GM21723 (cell line): ENCODE measurements around the gene CNTRL.
"Not testable (repeated sequence)": the region's sequence is repeated elsewhere in the genome, so short reads cannot be mapped to it uniquely, and the experiment has no call there.

Experiments used
- ATAC-seq: cut with Tn5 transposase; IDR thresholded peaks from one replicate; pipeline ENCODE4 v1.9.1; 2021; ENCODE audit warnings: mild to moderate bottlenecking, moderate library complexity; ENCODE audit not compliant: unreplicated experiment

CNTRL gene

DNA sequence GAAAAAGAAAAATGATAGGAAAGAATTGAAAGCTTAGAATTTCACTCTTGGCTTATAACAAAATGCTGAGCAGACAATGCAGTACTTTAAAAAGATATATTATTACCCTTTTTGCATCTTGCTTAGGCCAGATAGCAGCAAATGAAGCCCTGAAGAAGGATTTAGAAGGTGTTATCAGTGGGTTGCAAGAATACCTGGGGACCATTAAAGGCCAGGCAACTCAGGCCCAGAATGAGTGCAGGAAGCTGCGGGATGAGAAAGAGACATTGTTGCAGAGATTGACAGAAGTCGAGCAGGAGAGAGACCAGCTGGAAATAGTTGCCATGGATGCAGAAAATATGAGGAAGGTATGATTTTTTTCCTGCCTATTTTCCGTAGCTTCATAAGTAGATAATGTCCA, 50.8 kb downstream of the CNTRL start:
- ATAC-seq, result no peak

GRCh38 chr9:121129384-121129783, 54.6 kb downstream of the CNTRL start:
- ATAC-seq, result not testable (repeated sequence)

- ATAC-seq, result no peak
Measured at GRCh38 chr9:121133104-121133816, 58.5 kb downstream of the CNTRL start.

GRCh38 chr9:121135642-121136041, 60.9 kb downstream of the CNTRL start:
- no peak for ATAC-seq

- no peak for ATAC-seq
Measured at GRCh38 chr9:121138561-121138960, 63.8 kb downstream of the CNTRL start.

- no peak for ATAC-seq
Measured at GRCh38 chr9:121138973-121139372, 64.2 kb downstream of the CNTRL start.

DNA sequence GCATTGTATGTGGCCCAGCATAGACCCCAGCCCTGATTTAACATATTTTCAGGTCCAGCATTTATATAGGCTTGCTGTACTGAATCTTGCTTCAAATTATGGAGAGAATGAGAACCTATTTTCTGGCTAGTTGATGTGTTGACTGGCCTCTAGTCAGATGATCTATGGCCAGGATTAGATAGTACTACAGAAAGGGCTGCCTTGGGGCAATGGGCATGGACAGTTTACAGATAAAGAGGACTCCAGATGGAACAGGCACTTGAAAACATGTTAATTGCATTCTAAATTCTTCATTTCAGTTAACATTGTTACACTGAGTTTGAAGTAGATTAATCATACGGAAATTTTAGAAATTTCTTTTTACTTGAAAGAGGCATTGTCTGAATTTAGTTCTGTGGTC, 65.4 kb downstream of the CNTRL start:
- no peak for ATAC-seq

GRCh38 chr9:121141306-121141705, 66.6 kb downstream of the CNTRL start:
- ATAC-seq, result no peak

- no peak for ATAC-seq
Measured at GRCh38 chr9:121141706-121142105, 67.0 kb downstream of the CNTRL start.

DNA sequence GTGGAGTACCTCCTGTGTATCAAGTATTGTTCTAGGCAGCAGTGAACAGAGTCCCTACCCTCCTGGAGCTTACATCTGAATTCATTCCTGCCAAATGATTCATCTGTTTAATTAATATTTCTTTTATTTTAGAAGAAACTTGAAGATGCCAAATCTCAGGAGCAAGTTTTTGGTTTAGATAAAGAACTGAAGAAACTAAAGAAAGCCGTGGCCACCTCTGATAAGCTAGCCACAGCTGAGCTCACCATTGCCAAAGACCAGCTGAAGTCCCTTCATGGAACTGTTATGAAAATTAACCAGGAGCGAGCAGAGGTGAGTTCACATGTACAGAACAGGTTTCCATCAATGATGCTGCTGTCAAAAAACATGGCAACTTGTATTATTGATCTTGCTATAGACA, 69.0 kb downstream of the CNTRL start:
- no peak for ATAC-seq

GRCh38 chr9:121144482-121144881, 69.7 kb downstream of the CNTRL start:
- ATAC-seq, result no peak

GRCh38 chr9:121150188-121150587, 75.4 kb downstream of the CNTRL start:
- ATAC-seq, result no peak

DNA sequence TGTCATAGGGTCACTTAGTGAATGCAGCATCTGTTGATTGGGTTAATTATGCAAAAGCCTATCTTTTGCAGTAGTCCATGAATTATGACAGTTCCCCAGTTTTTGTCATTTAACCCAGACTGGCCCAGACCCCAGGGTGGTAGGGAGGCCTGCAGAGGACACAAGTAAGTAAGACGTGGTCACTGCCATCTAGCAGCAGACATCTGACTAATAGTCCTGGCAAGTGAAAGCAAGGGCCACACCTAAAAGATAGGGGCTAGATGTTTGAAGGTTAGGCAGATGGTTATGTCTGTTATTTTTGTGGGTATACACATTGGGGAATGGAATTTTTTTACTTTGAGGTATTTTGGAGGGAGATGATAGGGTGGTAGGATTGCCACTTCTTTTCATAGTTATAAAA, 78.9 kb downstream of the CNTRL start:
- ATAC-seq, result no peak

DNA sequence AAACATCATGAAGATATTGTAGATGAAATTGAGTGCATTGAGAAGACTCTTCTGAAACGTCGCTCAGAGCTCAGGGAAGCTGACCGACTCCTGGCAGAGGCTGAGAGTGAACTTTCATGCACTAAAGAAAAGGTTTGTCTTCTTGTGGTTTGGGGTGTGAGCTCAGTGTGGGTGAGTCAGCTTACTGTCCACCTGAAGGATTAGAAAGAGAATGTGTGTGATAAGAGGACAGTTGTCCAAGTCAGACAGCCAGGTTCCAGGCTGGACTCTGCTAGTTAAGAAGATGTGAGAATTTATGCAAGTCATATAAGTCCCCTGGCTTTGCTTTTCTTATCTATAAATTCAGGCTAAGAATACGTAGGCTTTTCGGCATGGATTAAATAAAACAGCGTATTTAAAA, 80.0 kb downstream of the CNTRL start:
- ATAC-seq, result no peak

- ATAC-seq, result peak; percentile 85
Measured at GRCh38 chr9:121156263-121156731, 81.5 kb downstream of the CNTRL start.

DNA sequence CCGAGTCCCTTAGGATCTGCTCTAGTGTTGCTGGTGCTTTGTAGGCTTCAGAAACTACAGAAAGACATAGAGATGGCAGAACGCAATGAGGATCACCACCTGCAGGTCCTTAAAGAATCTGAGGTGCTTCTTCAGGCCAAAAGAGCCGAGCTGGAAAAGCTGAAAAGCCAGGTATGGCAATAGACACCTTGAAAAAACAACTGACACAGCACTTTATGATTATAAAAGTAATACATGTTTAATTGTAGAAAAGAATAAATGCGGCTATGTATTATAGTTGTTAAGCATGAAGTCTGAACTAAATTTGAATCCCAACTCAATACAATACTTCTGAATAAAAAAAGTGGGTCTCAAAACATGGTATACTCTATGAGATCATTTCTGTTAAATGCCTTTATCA, 83.2 kb downstream of the CNTRL start:
- no peak for ATAC-seq

GRCh38 chr9:121160025-121160424, 85.3 kb downstream of the CNTRL start:
- ATAC-seq, result no peak

GRCh38 chr9:121168052-121168451, 93.3 kb downstream of the CNTRL start:
- ATAC-seq, result no peak

DNA sequence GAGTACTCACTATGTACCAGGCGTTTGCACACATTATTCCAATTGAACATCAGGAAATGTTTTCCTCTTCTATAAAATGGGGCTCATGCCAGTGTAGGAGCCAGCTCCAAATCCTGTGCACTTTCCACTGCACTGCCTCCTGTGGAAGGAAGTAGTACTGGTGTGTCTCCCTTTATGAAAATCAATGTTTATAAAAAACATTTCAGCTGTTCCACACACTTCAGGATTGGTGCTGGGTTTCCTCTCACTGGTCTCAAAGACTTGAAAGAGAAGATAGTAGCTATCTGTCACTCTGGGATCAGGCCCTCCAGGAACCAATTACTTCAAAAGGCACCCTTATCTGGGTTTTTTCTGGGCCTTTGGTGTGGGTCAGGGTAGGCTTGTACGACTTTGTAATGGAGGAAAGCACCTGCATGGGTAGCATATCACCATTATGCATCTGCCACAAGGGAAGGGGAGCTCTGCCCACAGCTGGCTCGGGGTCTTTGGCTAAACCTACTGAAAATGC, 94.4 kb downstream of the CNTRL start:
- ATAC-seq, result no peak

DNA sequence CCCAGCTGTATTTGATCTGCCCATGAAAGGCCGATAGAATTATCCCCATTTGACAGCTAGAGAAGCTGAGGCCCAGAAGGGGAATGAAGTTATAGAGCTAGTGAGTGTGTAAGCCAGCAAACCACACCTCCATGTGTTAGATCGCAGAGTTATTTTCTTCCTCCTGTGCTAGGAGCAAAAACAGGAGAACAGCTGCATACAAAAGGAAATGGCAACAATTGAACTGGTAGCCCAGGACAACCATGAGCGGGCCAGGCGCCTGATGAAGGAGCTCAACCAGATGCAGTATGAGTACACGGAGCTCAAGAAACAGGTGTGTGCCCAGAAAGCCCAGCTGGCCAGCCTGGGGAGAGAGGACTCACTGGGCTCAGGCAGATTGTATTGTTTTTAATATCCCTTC, 96.5 kb downstream of the CNTRL start:
- ATAC-seq, result no peak

- ATAC-seq, result no peak
Measured at GRCh38 chr9:121172726-121173487, 98.2 kb downstream of the CNTRL start.

- no peak for ATAC-seq
Measured at GRCh38 chr9:121173501-121173900, 98.7 kb downstream of the CNTRL start.
